OCI-LY3 (cell line): ENCODE measurements around the gene MEP1B.

Experiments used
- H2AFZ ChIP-seq: fragments of 200-600, 300-600 bp; shearing (Covaris generic); 2 replicates; pipeline ENCODE4 v1.6.0; 2014; ENCODE audit warnings: antibody characterized with exemption, low read depth, low read length
- H3K27ac ChIP-seq: fragments of 200-600, 300-600 bp; sonication (generic); 2 replicates; pipeline ENCODE4 v1.5.1; 2014; ENCODE audit warnings: mild to moderate bottlenecking, low read length, moderate library complexity, mixed read lengths
- H3K27me3 ChIP-seq: fragments of 200-600, 300-600 bp; sonication (generic); 2 replicates; pipeline ENCODE4 v1.6.1; 2014; ENCODE audit warnings: low read depth, low read length, mixed read lengths
- H3K36me3 ChIP-seq: fragments of 200-600, 300-600 bp; sonication (generic); replicated peaks from 2 replicates; pipeline ENCODE3; 2014; ENCODE audit warnings: low read depth, low read length, mixed read lengths
- H3K4me1 ChIP-seq: fragments of 300-600, 200-600 bp; sonication (generic); 2 replicates; pipeline ENCODE4 v1.6.1; 2014; ENCODE audit warnings: low read length, mixed read lengths
- H3K4me2 ChIP-seq: fragments of 200-600, 300-600 bp; sonication (generic); 2 replicates; pipeline ENCODE4 v1.6.1; 2014; ENCODE audit warnings: low read length, mixed read lengths
- H3K4me3 ChIP-seq: fragments of 300-600, 200-600 bp; sonication (generic); 2 replicates; pipeline ENCODE4 v1.5.1; 2014; ENCODE audit warnings: antibody characterized with exemption, mild to moderate bottlenecking, low read length, moderate library complexity
- H3K79me2 ChIP-seq: fragments of 300-600, 200-600 bp; shearing (Covaris generic); 2 replicates; pipeline ENCODE4 v1.6.1; 2014; ENCODE audit warnings: mild to moderate bottlenecking, low read length, mixed read lengths
- H3K9ac ChIP-seq: fragments of 300-600, 200-600 bp; shearing (Covaris generic); 2 replicates; pipeline ENCODE4 v1.6.0; 2014; ENCODE audit warnings: mild to moderate bottlenecking, low read length, moderate library complexity
- H3K9me3 ChIP-seq: fragments of 200-600, 300-600 bp; shearing (Covaris generic); 2 replicates; pipeline ENCODE4 v1.6.1; 2014; ENCODE audit warnings: low read length, mixed read lengths; ENCODE audit not compliant: insufficient read depth
- H4K20me1 ChIP-seq: fragments of 200-600, 300-600 bp; sonication (generic); 2 replicates; pipeline ENCODE4 v1.6.1; 2016; ENCODE audit warnings: low read length, mixed read lengths; ENCODE audit not compliant: insufficient read depth
- EZH2phosphoT487 ChIP-seq: fragments of 200-600 bp; shearing (Covaris generic); IDR thresholded peaks from 2 replicates; pipeline ENCODE4 v1.6.1; 2018; ENCODE audit warnings: antibody characterized with exemption, mixed run types, low read depth
- TF ChIP-seq, protein P1 (sequence below): fragments of 200-600, 300-600 bp; sonication (generic); IDR thresholded peaks from 2 replicates; pipeline ENCODE4 v1.5.1; 2014; ENCODE audit warnings: antibody characterized with exemption, low read length, low read depth

MEP1B gene

DNA sequence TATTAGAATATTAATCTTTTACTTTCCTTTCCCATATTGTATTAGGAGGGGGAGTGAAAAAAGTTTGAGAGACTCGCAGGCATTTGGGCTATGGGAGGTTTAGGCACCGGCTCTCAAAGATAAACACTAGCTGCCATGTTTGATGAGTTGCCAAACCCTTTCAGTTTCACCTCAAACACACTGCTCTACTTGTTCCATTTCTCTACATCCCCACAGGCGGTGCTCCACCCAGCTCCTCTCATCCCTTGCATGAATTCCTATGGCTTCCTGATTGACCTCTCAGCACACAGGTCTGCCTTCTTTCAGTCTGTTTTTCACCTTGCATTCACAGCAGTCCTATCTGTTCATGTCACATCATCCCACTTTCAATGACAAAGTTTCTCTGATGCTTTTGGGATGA is 65.7 kb downstream of the MEP1B start:
- TF ChIP-seq EZH2phosphoT487 = no peak
- no peaks in the 10 kb centered on the region for H3K36me3 ChIP-seq
- H3K4me2 ChIP-seq = no peak overlapping the region
- no peak overlapping the region for H3K9ac ChIP-seq
- 0 out of 2 replicates have a peak, but pooled peaks cover 2% of the 10 kb centered on the region for H3K9me3 ChIP-seq
- no peak overlapping the region for H3K4me3 ChIP-seq
- H2AFZ ChIP-seq = no peak overlapping the region
- H4K20me1 ChIP-seq = no peaks in the 10 kb centered on the region
- peaks cover 21% of the 10 kb centered on the region for H3K4me1 ChIP-seq
- H3K27ac ChIP-seq = no peak overlapping the region
- H3K79me2 ChIP-seq = no peaks in the 10 kb centered on the region
- no peaks in the 10 kb centered on the region for H3K27me3 ChIP-seq

DNA sequence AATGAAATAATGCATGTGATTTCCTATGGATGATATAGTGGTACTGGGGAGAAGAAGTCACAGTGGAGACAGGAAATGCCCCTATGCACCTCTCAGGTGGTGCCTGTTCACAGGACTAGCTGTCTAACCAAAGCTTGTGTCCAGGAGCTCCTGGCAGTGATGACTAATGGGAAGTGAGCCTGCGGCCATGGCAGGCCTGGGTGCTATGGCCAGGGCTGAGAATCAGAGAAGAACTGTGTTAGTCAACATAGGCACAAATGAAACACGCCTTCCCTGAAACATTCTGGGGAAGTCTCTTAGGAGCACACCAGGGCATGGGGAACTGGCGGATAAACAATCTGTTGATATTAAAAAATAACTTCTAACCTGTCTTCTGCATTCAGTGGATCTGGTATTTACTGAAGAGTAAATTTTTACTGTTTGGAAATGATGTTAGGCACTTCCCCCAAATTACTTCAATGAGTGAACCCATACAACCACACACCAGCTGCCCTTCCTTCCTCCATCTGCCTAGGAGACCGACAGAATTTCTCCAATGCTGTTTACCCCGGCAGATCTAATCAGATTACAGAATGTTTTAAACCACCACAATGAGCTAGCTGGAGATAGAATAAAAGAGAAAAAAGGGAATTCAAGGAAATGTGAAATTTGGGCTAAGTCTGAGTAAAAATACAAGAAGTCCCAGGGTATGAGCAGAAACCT is 67.4 kb downstream of the MEP1B start:
- no peaks in the 10 kb centered on the region for H3K27me3 ChIP-seq

DNA sequence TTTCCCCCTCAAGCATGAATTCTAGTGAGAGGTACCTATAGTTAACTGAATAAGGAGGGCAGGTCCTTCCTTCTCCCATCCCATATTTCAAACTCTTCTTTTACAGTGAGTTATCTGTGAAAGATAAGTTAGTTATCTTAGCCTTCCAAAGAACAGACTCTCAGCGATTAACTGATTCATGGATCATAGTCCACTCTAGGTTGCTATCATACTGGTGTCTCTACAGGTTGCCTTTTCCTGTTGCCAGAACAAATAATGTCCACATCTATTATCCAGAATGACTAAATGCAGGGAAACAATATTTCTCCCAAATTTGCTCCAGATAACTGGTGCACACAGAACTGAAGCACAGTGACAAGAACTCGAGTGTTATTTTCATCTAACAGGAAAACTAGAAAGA is 68.3 kb downstream of the MEP1B start:
- Histone ChIP-seq H3K9ac (no peak overlapping the region), H3K9me3 (0 out of 2 replicates have a peak, but pooled peaks cover 2% of the 10 kb centered on the region), H3K36me3 (no peaks in the 10 kb centered on the region)

More for the DNA sequence above, 67.4 kb downstream of the MEP1B start:
- TF ChIP-seq, protein P1, sequence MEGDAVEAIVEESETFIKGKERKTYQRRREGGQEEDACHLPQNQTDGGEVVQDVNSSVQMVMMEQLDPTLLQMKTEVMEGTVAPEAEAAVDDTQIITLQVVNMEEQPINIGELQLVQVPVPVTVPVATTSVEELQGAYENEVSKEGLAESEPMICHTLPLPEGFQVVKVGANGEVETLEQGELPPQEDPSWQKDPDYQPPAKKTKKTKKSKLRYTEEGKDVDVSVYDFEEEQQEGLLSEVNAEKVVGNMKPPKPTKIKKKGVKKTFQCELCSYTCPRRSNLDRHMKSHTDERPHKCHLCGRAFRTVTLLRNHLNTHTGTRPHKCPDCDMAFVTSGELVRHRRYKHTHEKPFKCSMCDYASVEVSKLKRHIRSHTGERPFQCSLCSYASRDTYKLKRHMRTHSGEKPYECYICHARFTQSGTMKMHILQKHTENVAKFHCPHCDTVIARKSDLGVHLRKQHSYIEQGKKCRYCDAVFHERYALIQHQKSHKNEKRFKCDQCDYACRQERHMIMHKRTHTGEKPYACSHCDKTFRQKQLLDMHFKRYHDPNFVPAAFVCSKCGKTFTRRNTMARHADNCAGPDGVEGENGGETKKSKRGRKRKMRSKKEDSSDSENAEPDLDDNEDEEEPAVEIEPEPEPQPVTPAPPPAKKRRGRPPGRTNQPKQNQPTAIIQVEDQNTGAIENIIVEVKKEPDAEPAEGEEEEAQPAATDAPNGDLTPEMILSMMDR = no peak
- no peak for TF ChIP-seq EZH2phosphoT487
- 0 out of 2 replicates have a peak, but pooled peaks cover 2% of the 10 kb centered on the region for H3K9me3 ChIP-seq
- H2AFZ ChIP-seq = no peak overlapping the region
- no peak overlapping the region for H3K4me3 ChIP-seq
- no peaks in the 10 kb centered on the region for H4K20me1 ChIP-seq
- peaks cover 21% of the 10 kb centered on the region for H3K4me1 ChIP-seq
- H3K9ac ChIP-seq = no peak overlapping the region
- no peak overlapping the region for H3K27ac ChIP-seq
- peak overlapping the region; percentile 66 for H3K4me2 ChIP-seq
- no peaks in the 10 kb centered on the region for H3K36me3 ChIP-seq
- H3K79me2 ChIP-seq = no peaks in the 10 kb centered on the region

DNA sequence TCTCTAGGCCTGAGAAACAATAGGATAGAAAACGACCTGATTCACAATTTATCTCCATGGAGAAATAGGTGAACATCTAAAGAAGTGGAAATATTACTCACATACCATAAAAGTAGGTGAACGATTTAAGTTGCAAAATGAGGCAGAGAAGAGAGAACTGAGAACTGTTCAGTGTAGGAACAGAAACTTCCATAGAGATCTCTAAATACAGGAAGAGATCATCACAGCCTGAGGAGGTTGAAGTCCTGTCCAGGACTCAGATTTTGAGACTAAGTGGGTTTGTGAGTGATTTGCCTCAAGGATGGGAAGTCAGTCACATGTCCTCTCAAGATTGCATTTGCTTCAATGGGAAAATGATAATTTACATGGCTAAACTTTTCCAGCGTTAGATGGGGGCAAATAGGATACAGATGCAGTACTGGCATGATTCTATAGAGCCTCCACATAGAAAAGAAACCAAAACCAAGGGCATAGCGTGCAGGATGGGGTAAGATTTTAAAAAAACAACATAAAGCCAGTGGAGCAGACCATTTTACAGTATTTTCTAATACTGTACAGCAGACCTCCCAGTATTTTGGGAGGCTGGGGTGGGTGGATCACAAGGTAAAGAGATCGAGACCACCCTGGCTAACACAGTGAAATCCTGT is 68.8 kb downstream of the MEP1B start:
- Histone ChIP-seq H2AFZ (no peak overlapping the region), H3K4me1 (peaks cover 21% of the 10 kb centered on the region), H3K27me3 (no peaks in the 10 kb centered on the region), H3K4me3 (peak overlapping the region; percentile 46; the same call in 1 of the 2 replicates), H3K9me3 (0 out of 2 replicates have a peak, but pooled peaks cover 2% of the 10 kb centered on the region), H3K36me3 (no peaks in the 10 kb centered on the region), H4K20me1 (no peaks in the 10 kb centered on the region), H3K4me2 (peak overlapping the region; percentile 66), H3K27ac (peak overlapping the region; percentile 47), H3K9ac (no peak overlapping the region), H3K79me2 (no peaks in the 10 kb centered on the region)
- TF ChIP-seq, protein P1 = no peak
- TF ChIP-seq EZH2phosphoT487 = no peak

More for the DNA sequence above, 68.3 kb downstream of the MEP1B start:
- Histone ChIP-seq H4K20me1 (no peaks in the 10 kb centered on the region), H2AFZ (no peak overlapping the region), H3K4me3 (peak overlapping the region; percentile 46; the same call in 1 of the 2 replicates), H3K27me3 (no peaks in the 10 kb centered on the region), H3K4me1 (peaks cover 21% of the 10 kb centered on the region), H3K27ac (0 out of 2 replicates have a peak overlapping the region, but pooled peaks have one; percentile 47), H3K4me2 (peak overlapping the region; percentile 66), H3K79me2 (no peaks in the 10 kb centered on the region)
- TF ChIP-seq, protein P1 = no peak
- TF ChIP-seq EZH2phosphoT487 = no peak
